Activated CD4-positive, CD25-positive, alpha-beta regulatory T cell (primary cell): Measurements from ENCODE around the gene HLA-G.
"Not testable (repeated sequence)": the region's sequence is repeated elsewhere in the genome, so short reads cannot be mapped to it uniquely, and the experiment has no call there.

ENCODE experiments used
- DNase-seq, 4 experiments: peaks; one replicate each; lab custom pipeline; 2025; lab: John Stamatoyannopoulos, UW

Gene HLA-G

GRCh38 chr6:29827579-29828470 is at the start of gene HLA-G:
Gene HLA-G (plus strand): TSS chr6:29827825. CDS start chr6:29827845, 20 bp downstream.
- no peak for DNase-seq

GRCh38 chr6:29780019-29780698 is 47.5 kb upstream of the HLA-G start:
- DNase-seq: not testable (repeated sequence)

- DNase-seq: no peak
Measured at GRCh38 chr6:29789176-29789575, 38.4 kb upstream of the HLA-G start.

- no peak for DNase-seq
Measured at GRCh38 chr6:29790626-29791025, 37.0 kb upstream of the HLA-G start.

GRCh38 chr6:29791162-29791561 is 36.5 kb upstream of the HLA-G start:
- DNase-seq: no peak

GRCh38 chr6:29791786-29792122 is 35.9 kb upstream of the HLA-G start:
- DNase-seq: no peak

- peak; percentile 64 to 70 (median 66) for DNase-seq
Measured at GRCh38 chr6:29792123-29793035, 35.2 kb upstream of the HLA-G start.

GRCh38 chr6:29793036-29793356 is 34.6 kb upstream of the HLA-G start:
- no peak for DNase-seq

- no peak for DNase-seq
Measured at GRCh38 chr6:29793796-29794195, 33.8 kb upstream of the HLA-G start.

- no peak for DNase-seq
Measured at GRCh38 chr6:29796026-29796425, 31.6 kb upstream of the HLA-G start.

- DNase-seq: no peak
Measured at GRCh38 chr6:29797135-29797534, 30.5 kb upstream of the HLA-G start.

- DNase-seq: no peak
Measured at GRCh38 chr6:29797966-29798365, 29.7 kb upstream of the HLA-G start.

- no peak for DNase-seq
Measured at GRCh38 chr6:29800254-29800653, 27.4 kb upstream of the HLA-G start.

- no peak for DNase-seq
Measured at GRCh38 chr6:29806387-29806786, 21.2 kb upstream of the HLA-G start.

GRCh38 chr6:29809249-29809648 is 18.4 kb upstream of the HLA-G start:
- DNase-seq: no peak

GRCh38 chr6:29810371-29810770 is 17.3 kb upstream of the HLA-G start:
- DNase-seq: no peak

- no peak for DNase-seq
Measured at GRCh38 chr6:29811377-29811776, 16.2 kb upstream of the HLA-G start.

GRCh38 chr6:29813066-29813465 is 14.6 kb upstream of the HLA-G start:
- no peak for DNase-seq

GRCh38 chr6:29813809-29814208 is 13.8 kb upstream of the HLA-G start:
- no peak for DNase-seq

- DNase-seq: no peak
Measured at GRCh38 chr6:29814379-29815117, 13.1 kb upstream of the HLA-G start.

- DNase-seq: no peak
Measured at GRCh38 chr6:29815118-29815750, 12.4 kb upstream of the HLA-G start.
